Epithelial cell of esophagus (primary cell): ENCODE data around the gene NECAB3.
"Not testable (repeated sequence)": the region's sequence is repeated elsewhere in the genome, so short reads cannot be mapped to it uniquely, and the experiment has no call there.

ENCODE experiments used
- DNase-seq: peaks from one replicate; pipeline ENCODE4 v3.0.0; 2010; ENCODE audit warnings: low read depth
- H3K4me3 ChIP-seq: 2 replicates; pipeline ENCODE4 v1.5.1; 2011; ENCODE audit warnings: mild to moderate bottlenecking, low read length, control low read depth
- CTCF ChIP-seq: IDR thresholded peaks from 2 replicates; pipeline ENCODE4 v1.5.1; 2011; ENCODE audit warnings: low read depth, mild to moderate bottlenecking, low read length, control low read depth, inconsistent platforms; ENCODE audit not compliant: insufficient read depth; ENCODE audit errors: missing control alignments

The NECAB3 gene

GRCh38 chr20:33650111-33650752 lies 24.0 kb downstream of the NECAB3 start:
- TF ChIP-seq CTCF = no peak
- DNase-seq = no peak
- H3K4me3 ChIP-seq = no peak overlapping the region

- no peak overlapping the region for H3K4me3 ChIP-seq
- TF ChIP-seq CTCF = no peak
- no peak for DNase-seq
Measured at GRCh38 chr20:33649201-33649681, 25.0 kb downstream of the NECAB3 start.

GRCh38 chr20:33648396-33649004 lies 25.7 kb downstream of the NECAB3 start:
- peak; percentile 74 for DNase-seq
- no peak overlapping the region for H3K4me3 ChIP-seq
- TF ChIP-seq CTCF = no peak

GRCh38 chr20:33647603-33648395 lies 26.4 kb downstream of the NECAB3 start:
- no peak for DNase-seq

GRCh38 chr20:33646959-33647602 lies 27.1 kb downstream of the NECAB3 start:
- DNase-seq, H3K4me3 ChIP-seq: not testable (repeated sequence)

More at GRCh38 chr20:33647603-33648395, 26.4 kb downstream of the NECAB3 start:
- H3K4me3 ChIP-seq = no peak overlapping the region
- no peak for TF ChIP-seq CTCF

- no peak overlapping the region for H3K4me3 ChIP-seq
- no peak for TF ChIP-seq CTCF
- no peak for DNase-seq
Measured at GRCh38 chr20:33646191-33646590, 28.0 kb downstream of the NECAB3 start.

- no peak for TF ChIP-seq CTCF
- no peak for DNase-seq
- no peak overlapping the region for H3K4me3 ChIP-seq
Measured at GRCh38 chr20:33645396-33645795, 28.8 kb downstream of the NECAB3 start.
